ENCODE measurements around the gene CAMK2A.

GRCh38 chr5:150335778-150336177 is 46.2 kb upstream of the CAMK2A start:
- TF ChIP-seq CTCF (conservative IDR thresholded peaks at IDR 0.05; ENCODE audit: low read length), result no peak
- no peak for TF ChIP-seq EZH2phosphoT487 (IDR thresholded peaks at IDR 0.05; ENCODE audit: borderline replicate concordance, low read depth, low read length)
